Mucosa of descending colon (tissue), 3 donors: ENCODE data around the gene ITGB6. TPM values are rescaled to one million over a fixed set of nuclear protein-coding genes. Genes with fewer than 3 reads are reported as not detected.

Experiments used
- ATAC-seq: fragments of 200-7000 bp; cut with Tn5 transposase; one replicate; pipeline ENCODE4 v1.9.1; 2020; ENCODE audit warnings: mild to moderate bottlenecking, moderate library complexity
- DNase-seq, 3 donors: peaks; one replicate each; pipeline ENCODE4 v3.0.0-alpha.2; 2020
- H3K36me3 ChIP-seq: fragments of 200-600 bp; one replicate; pipeline ENCODE4 v1.8.0; 2021; ENCODE audit warnings: low read depth, mild to moderate bottlenecking
- H3K4me1 ChIP-seq: fragments of 200-600 bp; one replicate; pipeline ENCODE4 v1.8.0; 2021; ENCODE audit warnings: low read depth, mild to moderate bottlenecking
- H3K4me3 ChIP-seq: fragments of 200-600 bp; one replicate; pipeline ENCODE4 v1.8.0; 2021; ENCODE audit warnings: mild to moderate bottlenecking
- H3K9me3 ChIP-seq: fragments of 200-600 bp; one replicate; pipeline ENCODE4 v1.8.0; 2021; ENCODE audit warnings: mild to moderate bottlenecking
- intact Hi-C, 2 donors: fragments of 100-400 bp; cut with DNase I in 1 of 2; cut with micrococcal nuclease in 1 of 2; formaldehyde crosslinking; loops; one replicate each; pipeline versions ENCODE4 v1.11.0 to v1.11.1; 2022; cut with DNase I, micrococcal nuclease
- total RNA-seq, 3 donors: library from RNA; stranded (reverse); fragmentation: NEBNext Ultra II Directional in 2 of 3; extraction: Animal tissue kit (Norgen Biotek cat#: 25700) in 2 of 3; gene quantifications; one replicate each; pipeline versions ENCODE4 v1.2.1 to v1.2.4, GENCODE V29; 2021 to 2023
- TF ChIP-seq, protein P1 (sequence below): fragments of 200-600 bp; IDR thresholded peaks from one replicate; pipeline ENCODE4 v1.8.0; 2022; ENCODE audit warnings: antibody characterized with exemption, mild to moderate bottlenecking
- donor health status: DM: no; HTN: no; CAD: no; lungs with moderate emphysema.
- donor health status: DM: no; HTN: no; CAD: no.
- donor health status: DM: no; HTN: yes; CAD: no.

The ITGB6 gene
- total RNA-seq, 3 donors from 2014 or later: 9.0 to 35.7 (median 16.2) TPM

DNA sequence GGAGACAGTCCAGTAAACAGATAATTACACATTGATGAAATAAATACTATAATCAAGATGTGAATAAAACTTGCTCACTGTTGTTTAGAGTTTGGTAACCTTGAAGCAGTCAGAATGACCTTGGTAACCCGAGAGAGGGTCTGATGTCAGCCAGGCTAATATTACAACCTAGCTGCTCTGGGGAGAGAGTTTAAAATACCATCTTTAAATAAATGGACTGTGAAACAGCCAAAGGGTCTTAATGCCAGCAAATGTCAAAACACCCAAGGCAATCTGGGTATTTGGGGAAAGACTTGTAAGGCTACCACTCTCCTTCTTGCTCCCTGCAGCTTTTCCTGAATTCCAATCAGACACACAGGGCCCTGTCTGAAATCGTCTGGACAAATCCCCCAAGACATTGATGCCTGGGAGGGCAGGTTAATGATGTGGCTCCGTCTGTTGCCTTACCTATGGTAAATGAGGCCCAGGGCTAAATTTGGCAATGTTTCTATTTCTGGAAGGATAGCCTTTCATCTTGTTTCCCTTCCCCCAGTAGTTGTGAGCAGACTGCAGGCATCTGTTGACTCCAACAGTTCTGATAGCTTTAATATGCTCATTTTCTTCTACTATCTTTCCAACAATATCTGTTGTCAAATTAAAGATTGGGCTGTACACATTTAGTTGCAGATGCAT lies 43.0 kb upstream of the ITGB6 start:
- Histone ChIP-seq H3K4me1 (peaks cover 7% of the 10 kb centered on the region), H3K4me3 (no peak overlapping the region), H3K9me3 (no peaks in the 10 kb centered on the region), H3K36me3 (no peaks in the 10 kb centered on the region)
- ATAC-seq: no peak
- no peak for DNase-seq
- TF ChIP-seq, protein P1, sequence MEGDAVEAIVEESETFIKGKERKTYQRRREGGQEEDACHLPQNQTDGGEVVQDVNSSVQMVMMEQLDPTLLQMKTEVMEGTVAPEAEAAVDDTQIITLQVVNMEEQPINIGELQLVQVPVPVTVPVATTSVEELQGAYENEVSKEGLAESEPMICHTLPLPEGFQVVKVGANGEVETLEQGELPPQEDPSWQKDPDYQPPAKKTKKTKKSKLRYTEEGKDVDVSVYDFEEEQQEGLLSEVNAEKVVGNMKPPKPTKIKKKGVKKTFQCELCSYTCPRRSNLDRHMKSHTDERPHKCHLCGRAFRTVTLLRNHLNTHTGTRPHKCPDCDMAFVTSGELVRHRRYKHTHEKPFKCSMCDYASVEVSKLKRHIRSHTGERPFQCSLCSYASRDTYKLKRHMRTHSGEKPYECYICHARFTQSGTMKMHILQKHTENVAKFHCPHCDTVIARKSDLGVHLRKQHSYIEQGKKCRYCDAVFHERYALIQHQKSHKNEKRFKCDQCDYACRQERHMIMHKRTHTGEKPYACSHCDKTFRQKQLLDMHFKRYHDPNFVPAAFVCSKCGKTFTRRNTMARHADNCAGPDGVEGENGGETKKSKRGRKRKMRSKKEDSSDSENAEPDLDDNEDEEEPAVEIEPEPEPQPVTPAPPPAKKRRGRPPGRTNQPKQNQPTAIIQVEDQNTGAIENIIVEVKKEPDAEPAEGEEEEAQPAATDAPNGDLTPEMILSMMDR: no peak
- intact Hi-C loops: no loop called here

DNA sequence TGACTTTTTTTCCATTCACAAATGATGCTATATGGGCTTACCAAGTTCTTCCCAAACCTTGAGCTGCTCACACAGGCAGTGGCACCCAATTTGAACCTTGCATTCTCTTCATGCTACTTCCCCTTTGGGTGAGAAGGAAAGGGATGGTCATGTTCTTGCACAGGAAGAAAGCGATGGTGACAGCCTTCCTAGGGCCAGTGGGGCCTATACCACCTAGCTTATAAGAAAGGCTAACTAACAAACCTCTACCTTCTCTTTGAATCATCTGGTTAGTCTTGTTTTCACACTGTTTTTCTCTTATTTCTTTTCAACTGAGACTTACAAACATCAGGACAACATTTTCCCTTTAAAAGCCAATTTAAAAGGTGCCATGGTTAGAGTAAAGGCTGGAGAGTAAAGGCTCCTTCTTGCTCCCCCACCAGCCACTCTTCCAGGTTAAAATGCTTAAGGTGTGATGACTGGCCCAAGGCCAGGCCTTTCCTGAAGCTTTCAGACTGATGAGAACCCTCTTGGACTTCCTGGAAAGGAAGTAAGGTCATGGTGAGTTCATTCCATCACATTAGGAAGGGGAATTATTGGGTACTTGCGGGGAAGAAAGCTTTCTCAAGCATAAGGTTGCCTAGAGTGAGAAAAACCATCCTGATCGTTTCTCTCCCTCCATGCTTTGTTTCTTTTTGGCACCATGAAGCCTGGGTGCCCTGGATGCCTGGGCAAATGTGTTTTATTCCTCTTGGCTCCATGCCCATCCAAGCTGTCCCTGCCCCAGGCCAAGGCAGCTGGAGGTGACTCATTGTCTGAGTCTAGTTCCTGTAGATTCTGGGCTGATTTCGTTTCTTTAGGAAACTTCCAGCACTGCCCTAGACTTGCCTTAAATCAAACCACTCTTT lies 41.4 kb upstream of the ITGB6 start:
- Histone ChIP-seq H3K36me3 (no peaks in the 10 kb centered on the region), H3K4me1 (peaks cover 7% of the 10 kb centered on the region), H3K4me3 (no peak overlapping the region), H3K9me3 (no peaks in the 10 kb centered on the region)
- ATAC-seq (peak; percentile 95), DNase-seq (peak; percentile 60 to 68 (median 64))
- TF ChIP-seq, protein P1: no peak
- intact Hi-C loops: no loop called here

DNA sequence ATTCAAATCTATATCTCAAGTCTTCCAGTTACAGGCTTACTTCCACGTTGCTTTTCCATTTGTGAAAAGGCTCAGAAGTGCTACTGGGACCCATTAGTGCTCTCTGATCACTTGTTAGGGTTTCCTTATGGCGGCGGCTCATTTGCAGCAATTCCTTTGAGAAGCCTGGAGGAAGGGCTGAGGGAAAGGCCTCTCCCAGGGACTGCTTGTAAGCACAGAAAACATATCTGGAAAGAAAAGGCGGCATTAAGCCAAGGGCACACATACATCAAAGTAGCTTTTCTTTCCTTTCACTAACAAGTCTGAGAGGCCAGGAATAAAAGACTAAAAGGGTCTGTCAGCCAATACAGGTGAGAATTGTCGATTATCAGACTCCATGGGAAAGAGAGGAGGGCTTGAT lies 39.4 kb upstream of the ITGB6 start:
- TF ChIP-seq, protein P1: no peak
- H3K4me3 ChIP-seq: no peak overlapping the region
- intact Hi-C loops: no loop called here
- no peaks in the 10 kb centered on the region for H3K36me3 ChIP-seq
- peaks cover 7% of the 10 kb centered on the region for H3K4me1 ChIP-seq
- H3K9me3 ChIP-seq: no peaks in the 10 kb centered on the region
- ATAC-seq (no peak), DNase-seq (no peak)

DNA sequence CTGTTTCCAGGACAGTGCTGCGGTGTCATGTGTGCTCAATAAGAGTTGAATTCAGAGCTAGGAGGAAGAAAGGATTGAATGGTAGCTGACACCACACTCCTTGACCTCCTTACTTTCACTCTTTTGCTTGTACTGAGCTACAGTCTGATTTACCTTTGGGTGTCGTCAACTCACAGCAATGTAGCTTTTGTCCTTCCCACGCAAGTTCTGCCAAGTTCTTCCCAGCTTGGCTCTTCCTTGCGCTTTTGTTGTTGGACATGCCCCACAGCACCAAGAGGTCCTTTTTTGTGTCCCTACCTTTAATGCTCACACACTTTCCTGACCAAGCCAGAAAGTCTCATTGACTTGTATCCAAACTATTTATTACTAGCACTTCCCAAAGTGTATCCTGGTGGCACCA lies 38.3 kb upstream of the ITGB6 start:
- intact Hi-C loops: no loop called here
- DNase-seq (no peak), ATAC-seq (no peak)
- Histone ChIP-seq H3K4me1 (peaks cover 7% of the 10 kb centered on the region), H3K36me3 (no peaks in the 10 kb centered on the region), H3K4me3 (no peak overlapping the region), H3K9me3 (no peaks in the 10 kb centered on the region)
- TF ChIP-seq, protein P1: no peak

DNA sequence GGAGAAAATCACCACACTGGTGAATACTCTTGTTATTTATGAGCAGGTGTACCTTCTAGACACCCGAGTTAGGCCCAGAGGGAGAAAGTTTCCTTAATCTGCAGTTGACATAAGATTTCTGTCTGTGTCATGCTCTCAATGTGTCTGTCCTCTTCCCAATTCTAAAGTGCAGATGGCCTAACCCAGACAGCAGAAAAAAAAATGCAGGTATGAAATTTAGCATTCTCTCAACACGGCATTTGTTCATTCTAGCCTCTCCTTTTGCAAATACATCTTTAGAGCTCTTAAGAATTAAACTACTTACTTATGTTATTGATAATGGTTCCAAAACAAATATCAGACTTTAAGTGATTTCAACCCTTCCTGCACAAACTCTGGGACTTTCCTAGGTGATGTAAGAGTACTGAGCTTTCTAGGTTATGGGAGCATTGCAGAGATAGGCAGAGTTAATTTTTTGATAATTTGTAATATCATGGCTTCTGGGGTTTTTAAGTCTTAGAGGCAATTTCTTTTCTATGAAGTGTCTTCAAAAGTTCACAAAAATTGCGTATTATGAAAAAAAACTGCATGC lies 32.9 kb upstream of the ITGB6 start:
- no peaks in the 10 kb centered on the region for H3K4me1 ChIP-seq
- ATAC-seq (no peak), DNase-seq (no peak)
- no peak overlapping the region for H3K4me3 ChIP-seq
- intact Hi-C loops: no loop called here
- TF ChIP-seq, protein P1: no peak
- no peaks in the 10 kb centered on the region for H3K36me3 ChIP-seq
- no peaks in the 10 kb centered on the region for H3K9me3 ChIP-seq
